IMR-90 (cell line): ENCODE data around the gene ARHGEF1. TPM values are rescaled to one million over a fixed set of nuclear protein-coding genes. Genes with fewer than 3 reads are reported as not detected.

Experiments
- ATAC-seq: fragments of 200-7000 bp; cut with Tn5 transposase; 2 replicates; pipeline ENCODE4 v1.9.1; 2020; ENCODE audit warnings: low read depth, mild to moderate bottlenecking, moderate library complexity
- BruUV-seq: library from RNA; stranded (reverse); fragments of 400-500 nt; replicated peaks from 2 replicates; lab custom pipeline; 2021; lab: Mats Ljungman, UMichigan
- CTCF ChIA-PET: fragments of 300-600 bp; formaldehyde crosslinking; extraction: SDS; loops from one replicate; lab custom pipeline; 2021; ENCODE audit warnings: antibody characterized with exemption; lab: Yijun Ruan, JAX
- POLR2A ChIA-PET: fragments of 300-600 bp; sonication (Branson Sonifier 250); formaldehyde crosslinking; loops from one replicate; lab custom pipeline; 2022; ENCODE audit warnings: antibody characterized with exemption; ENCODE audit not compliant: unreplicated experiment; lab: Charles Lee
- DNase-seq: peaks from one replicate; pipeline ENCODE4 v3.0.0; 2013
- H2AFZ ChIP-seq: replicated peaks from 2 replicates; pipeline ENCODE3; 2013; ENCODE audit warnings: low read length, mild to moderate bottlenecking; ENCODE audit not compliant: poor library complexity
- H2AK5ac ChIP-seq: 2 replicates; pipeline ENCODE4 v1.6.1; 2013; ENCODE audit warnings: low read depth, low read length, inconsistent platforms
- H2AK9ac ChIP-seq: replicated peaks from 2 replicates; pipeline ENCODE3; 2013; ENCODE audit warnings: mild to moderate bottlenecking, low read depth, low read length, moderate library complexity; ENCODE audit not compliant: poor library complexity
- H2BK120ac ChIP-seq: 2 replicates; pipeline ENCODE4 v1.6.1; 2013; ENCODE audit warnings: low read depth, low read length, inconsistent platforms
- H2BK15ac ChIP-seq: 3 replicates; pipeline ENCODE4 v1.6.1; 2013; ENCODE audit warnings: low read depth, low read length, inconsistent platforms
- H2BK20ac ChIP-seq: 2 replicates; pipeline ENCODE4 v1.6.1; 2013; ENCODE audit warnings: low read depth, mild to moderate bottlenecking, inconsistent platforms, low read length, moderate library complexity
- H2BK5ac ChIP-seq: 2 replicates; pipeline ENCODE4 v1.6.1; 2013; ENCODE audit warnings: mild to moderate bottlenecking, low read depth, low read length, inconsistent platforms; ENCODE audit not compliant: poor library complexity, severe bottlenecking
- H3K14ac ChIP-seq: replicated peaks from 2 replicates; pipeline ENCODE4 v1.6.1; 2013; ENCODE audit warnings: low read depth, low read length, inconsistent platforms
- H3K18ac ChIP-seq: 2 replicates; pipeline ENCODE4 v1.6.1; 2013; ENCODE audit warnings: low read depth, low read length, control low read depth
- H3K23ac ChIP-seq: 2 replicates; pipeline ENCODE4 v1.6.1; 2013; ENCODE audit warnings: low read depth, low read length, inconsistent platforms
- H3K27ac ChIP-seq: 2 replicates; pipeline ENCODE4 v1.5.1; 2013; ENCODE audit warnings: mild to moderate bottlenecking, control low read depth, low read length; ENCODE audit not compliant: insufficient read depth
- H3K27me3 ChIP-seq: 2 replicates; pipeline ENCODE4 v1.6.1; 2013; ENCODE audit warnings: low read length; ENCODE audit not compliant: control insufficient read depth, insufficient read depth
- H3K36me3 ChIP-seq: 2 replicates; pipeline ENCODE4 v1.6.1; 2013; ENCODE audit warnings: low read length, mixed read lengths; ENCODE audit not compliant: control insufficient read depth, insufficient read depth
- H3K4ac ChIP-seq: 2 replicates; pipeline ENCODE4 v1.6.1; 2013; ENCODE audit warnings: low read depth, low read length, inconsistent platforms
- H3K4me1 ChIP-seq: 2 replicates; pipeline ENCODE4 v1.6.1; 2013; ENCODE audit warnings: low read length, mixed read lengths; ENCODE audit not compliant: control insufficient read depth, insufficient read depth
- H3K4me2 ChIP-seq: 2 replicates; pipeline ENCODE4 v1.6.1; 2013; ENCODE audit warnings: low read depth, mild to moderate bottlenecking, control low read depth, low read length, moderate library complexity
- H3K4me3 ChIP-seq: 2 replicates; pipeline ENCODE4 v1.5.1; 2013; ENCODE audit warnings: low read depth, mild to moderate bottlenecking, control low read depth, low read length, moderate library complexity; ENCODE audit not compliant: insufficient read depth
- H3K56ac ChIP-seq: 2 replicates; pipeline ENCODE4 v1.6.1; 2013; ENCODE audit warnings: low read length, inconsistent platforms; ENCODE audit not compliant: insufficient read depth; ENCODE audit errors: extremely low read depth
- H3K79me1 ChIP-seq, 2 experiments: 2 replicates each; pipeline ENCODE4 v1.6.1; 2013; ENCODE audit warnings: low read length in 2 of 2, inconsistent platforms in 1 of 2, low read depth in 1 of 2
- H3K9ac ChIP-seq: 2 replicates; pipeline ENCODE4 v1.6.1; 2013; ENCODE audit warnings: low read depth, low read length, control low read depth
- H3K9me1 ChIP-seq: 2 replicates; pipeline ENCODE4 v1.6.1; 2013; ENCODE audit warnings: low read length, inconsistent platforms; ENCODE audit not compliant: insufficient read depth
- H3K9me3 ChIP-seq: 2 replicates; pipeline ENCODE4 v1.6.1; 2013; ENCODE audit warnings: low read length; ENCODE audit not compliant: control insufficient read depth, insufficient read depth
- H4K20me1 ChIP-seq: 2 replicates; pipeline ENCODE4 v1.6.1; 2013; ENCODE audit warnings: low read length, inconsistent platforms; ENCODE audit not compliant: insufficient read depth
- H4K5ac ChIP-seq: 2 replicates; pipeline ENCODE4 v1.6.1; 2013; ENCODE audit warnings: mild to moderate bottlenecking, low read depth, low read length, control low read depth
- H4K8ac ChIP-seq, 2 experiments: 2 replicates each; pipeline ENCODE4 v1.6.1; 2013; ENCODE audit warnings: low read depth in 2 of 2, low read length in 2 of 2, control low read depth in 1 of 2, inconsistent platforms in 1 of 2
- H4K91ac ChIP-seq: 2 replicates; pipeline ENCODE4 v1.6.1; 2013; ENCODE audit warnings: low read depth, low read length, inconsistent platforms; ENCODE audit not compliant: insufficient read depth
- CEBPB ChIP-seq: IDR thresholded peaks from 2 replicates; pipeline ENCODE4 v1.6.1; 2012; ENCODE audit warnings: low read depth, low read length, improper control_type of control experiment
- CHD1 ChIP-seq: IDR thresholded peaks from 2 replicates; pipeline ENCODE4 v1.6.1; 2012; ENCODE audit warnings: low read depth, low read length, improper control_type of control experiment
- CTCF ChIP-seq: conservative IDR thresholded peaks from 2 replicates; pipeline ENCODE4 v1.5.1; 2012; ENCODE audit warnings: mild to moderate bottlenecking, low read depth, low read length, improper control_type of control experiment
- FOS ChIP-seq: fragments of 150-350 bp; IDR thresholded peaks from 2 replicates; pipeline ENCODE4 v1.6.1; 2016; ENCODE audit warnings: low read depth, low read length
- MAFK ChIP-seq: IDR thresholded peaks from 2 replicates; pipeline ENCODE4 v1.6.1; 2012; ENCODE audit warnings: low read depth, low read length, improper control_type of control experiment
- MAZ ChIP-seq: IDR thresholded peaks from 2 replicates; pipeline ENCODE4 v1.6.1; 2012; ENCODE audit warnings: low read depth, mild to moderate bottlenecking, low read length, improper control_type of control experiment, moderate library complexity, borderline replicate concordance
- MXI1 ChIP-seq: IDR thresholded peaks from 2 replicates; pipeline ENCODE4 v1.6.1; 2012; ENCODE audit warnings: low read depth, mild to moderate bottlenecking, low read length, moderate library complexity, borderline replicate concordance
- NFE2L2 ChIP-seq: fragments of 150-350 bp; IDR thresholded peaks from 2 replicates; pipeline ENCODE4 v1.6.1; 2016; ENCODE audit warnings: low read depth, mild to moderate bottlenecking, low read length
- POLR2A ChIP-seq: IDR thresholded peaks from 2 replicates; pipeline ENCODE4 v1.6.1; 2012; ENCODE audit warnings: mild to moderate bottlenecking, low read depth, low read length
- RAD21 ChIP-seq: IDR thresholded peaks from 2 replicates; pipeline ENCODE4 v1.6.1; 2012; ENCODE audit warnings: low read length, improper control_type of control experiment
- RCOR1 ChIP-seq: IDR thresholded peaks from 2 replicates; pipeline ENCODE4 v1.6.1; 2012; ENCODE audit warnings: mild to moderate bottlenecking, low read length, improper control_type of control experiment; ENCODE audit not compliant: insufficient replicate concordance
- RFX5 ChIP-seq: IDR thresholded peaks from 2 replicates; pipeline ENCODE4 v1.8.0; 2012; ENCODE audit warnings: low read depth, mild to moderate bottlenecking, low read length, moderate library complexity
- SMC3 ChIP-seq: fragments of 150-350 bp; IDR thresholded peaks from 2 replicates; pipeline ENCODE4 v1.6.1; 2016; ENCODE audit warnings: low read depth, mild to moderate bottlenecking, antibody characterized with exemption, low read length, moderate library complexity
- WGBS, 2 experiments: methylation state at CpG; one replicate each; pipeline versions ENCODE4 v1.1.5 to v1.1.7; 2013; ENCODE audit warnings: missing lambda C conversion rate in 2 of 2; ENCODE audit not compliant: insufficient read length in 1 of 2; ENCODE audit errors: extremely low coverage in 2 of 2; 5-methylcytosine and 5-hydroxymethylcytosine counted together
- dilution Hi-C: fragments of 300-500 bp; cut with HindIII; formaldehyde crosslinking; loops from one replicate; pipeline ENCODE4 v1.14.3; 2018; ENCODE audit warnings: low sequenced_read_pairs; ENCODE audit not compliant: unreplicated experiment
- in situ Hi-C: fragments of 300-500 bp; cut with MboI; formaldehyde crosslinking; loops from 3 replicates; pipeline ENCODE4 v1.14.3; 2019; ENCODE audit warnings: low sequenced_read_pairs, inconsistent platforms, mixed read lengths
- intact Hi-C: fragments of 100-400 bp; cut with micrococcal nuclease; formaldehyde crosslinking; loops from 2 replicates; pipeline ENCODE4 v1.10.0; 2022
- polyA plus RNA-seq, 3 experiments: library from polyadenylated mRNA; depleted of rRNA; stranded (reverse); fragments of >200 nt; gene quantifications; 2 replicates each; pipeline ENCODE4 v1.2.3, GENCODE V29; 2012; ENCODE audit warnings: low replicate concordance in 1 of 3
- total RNA-seq: library from RNA; depleted of rRNA; stranded (reverse); fragments of >200 nt; gene quantifications from 2 replicates; pipeline ENCODE4 v1.2.3, GENCODE V29; 2012
- TF ChIP-seq, protein P1 (sequence below): fragments of 150-350 bp; IDR thresholded peaks from 2 replicates; pipeline ENCODE4 v1.6.1; 2016; ENCODE audit warnings: low read depth, mild to moderate bottlenecking, low read length, moderate library complexity, borderline replicate concordance
- TF ChIP-seq, protein P2 (sequence below): fragments of 150-350 bp; IDR thresholded peaks from 2 replicates; pipeline ENCODE4 v1.6.1; 2017; ENCODE audit warnings: mild to moderate bottlenecking, antibody characterized with exemption, low read length, low read depth

ARHGEF1 gene
- total and polyA plus RNA-seq, 2 of the 4 experiments (the other 2 are of a cell fraction) = 11.5 to 47.1 TPM

DNA sequence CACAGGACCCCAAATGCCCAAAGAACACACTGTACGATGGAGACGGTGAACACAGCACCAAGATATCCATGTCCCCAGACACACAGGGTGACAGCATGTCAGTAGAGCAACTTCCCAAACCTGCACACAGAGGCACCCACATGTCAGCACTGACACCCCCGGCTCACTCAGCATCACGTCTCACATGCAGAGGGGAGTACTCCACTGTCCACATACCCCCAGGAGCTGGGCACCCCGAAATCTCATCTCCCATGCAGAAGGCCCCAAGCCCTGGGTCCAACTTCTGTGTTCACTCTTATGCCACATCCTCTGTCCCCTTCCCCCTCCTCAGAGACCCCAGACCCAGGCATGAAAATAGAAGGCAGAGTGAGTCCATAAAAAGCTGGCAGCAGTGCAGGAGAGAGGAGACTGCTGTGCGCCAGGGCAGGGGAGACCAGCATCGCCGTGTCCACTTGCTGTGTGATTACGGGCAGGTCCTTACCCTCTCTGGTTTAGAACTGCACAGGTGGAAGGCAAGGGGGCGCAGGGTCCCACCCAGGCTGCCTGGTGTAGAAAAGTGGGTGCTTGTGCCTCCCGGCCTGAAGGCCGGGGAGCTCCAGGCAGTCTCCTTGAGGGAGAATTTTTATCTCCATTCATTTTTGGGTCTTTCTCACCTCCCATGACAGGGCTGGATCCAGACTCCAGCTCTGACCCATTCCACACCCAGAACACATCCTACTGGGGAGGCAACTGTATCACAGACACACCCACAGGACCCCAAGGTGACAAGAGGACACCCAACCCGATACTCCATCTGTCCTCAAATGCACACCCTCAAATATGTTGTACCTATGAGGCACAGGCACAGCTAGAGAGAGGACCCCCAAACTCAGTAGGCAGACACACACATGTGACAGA, 28.3 kb downstream of the ARHGEF1 start:
- H2AFZ ChIP-seq = no peak overlapping the region
- H3K9ac ChIP-seq = no peak overlapping the region
- H2AK5ac ChIP-seq = no peak overlapping the region
- no peak overlapping the region for H3K56ac ChIP-seq
- ATAC-seq = no peak
- ChIA-PET POLR2A (no interaction called here), CTCF (no interaction called here)
- H4K8ac ChIP-seq = no peak overlapping the region
- H2BK120ac ChIP-seq = no peak overlapping the region
- H3K36me3 ChIP-seq = peaks cover 9% of the 10 kb centered on the region
- H3K27ac ChIP-seq = no peak overlapping the region
- no peak overlapping the region for H2BK5ac ChIP-seq
- 0 out of 2 replicates have a peak, but pooled peaks cover 2% of the 10 kb centered on the region for H3K4me1 ChIP-seq
- H2AK9ac ChIP-seq = no peak overlapping the region
- peaks cover 28% of the 10 kb centered on the region for H4K20me1 ChIP-seq
- no peak overlapping the region for H4K91ac ChIP-seq
- H3K79me1 ChIP-seq = no peaks in the 10 kb centered on the region
- H3K4me3 ChIP-seq = no peak overlapping the region
- intact Hi-C loops (no loop called here), dilution Hi-C loops (no loop called here), in situ Hi-C loops (no loop called here)
- DNase-seq = no peak
- H3K4me2 ChIP-seq = no peak overlapping the region
- no peak overlapping the region for H3K14ac ChIP-seq
- no peak overlapping the region for H2BK15ac ChIP-seq
- H3K27me3 ChIP-seq = peaks cover 48% of the 10 kb centered on the region
- no peaks in the 10 kb centered on the region for H3K9me3 ChIP-seq
- 73% methylated on average over 2 of the region's 13 CpGs; no CpG with 5 or more reads in 1 of the 2 experiments for WGBS, 2 experiments
- no peaks in the 10 kb centered on the region; the same call in 1 of the 2 replicates for H3K9me1 ChIP-seq
- H3K18ac ChIP-seq = no peak overlapping the region
- no peak overlapping the region for H3K4ac ChIP-seq
- no TSS peak for BruUV-seq
- H4K5ac ChIP-seq = no peak overlapping the region
- H2BK20ac ChIP-seq = no peak overlapping the region
- H3K23ac ChIP-seq = no peak overlapping the region
- TF ChIP-seq MAZ (no peak), MXI1 (no peak), CHD1 (no peak), FOS (no peak), CEBPB (no peak), NFE2L2 (no peak), CTCF (no peak), POLR2A (no peak), MAFK (no peak), RAD21 (no peak), RCOR1 (no peak), SMC3 (no peak), RFX5 (no peak)
- TF ChIP-seq, protein P1, sequence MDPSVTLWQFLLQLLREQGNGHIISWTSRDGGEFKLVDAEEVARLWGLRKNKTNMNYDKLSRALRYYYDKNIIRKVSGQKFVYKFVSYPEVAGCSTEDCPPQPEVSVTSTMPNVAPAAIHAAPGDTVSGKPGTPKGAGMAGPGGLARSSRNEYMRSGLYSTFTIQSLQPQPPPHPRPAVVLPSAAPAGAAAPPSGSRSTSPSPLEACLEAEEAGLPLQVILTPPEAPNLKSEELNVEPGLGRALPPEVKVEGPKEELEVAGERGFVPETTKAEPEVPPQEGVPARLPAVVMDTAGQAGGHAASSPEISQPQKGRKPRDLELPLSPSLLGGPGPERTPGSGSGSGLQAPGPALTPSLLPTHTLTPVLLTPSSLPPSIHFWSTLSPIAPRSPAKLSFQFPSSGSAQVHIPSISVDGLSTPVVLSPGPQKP = no peak
- TF ChIP-seq, protein P2, sequence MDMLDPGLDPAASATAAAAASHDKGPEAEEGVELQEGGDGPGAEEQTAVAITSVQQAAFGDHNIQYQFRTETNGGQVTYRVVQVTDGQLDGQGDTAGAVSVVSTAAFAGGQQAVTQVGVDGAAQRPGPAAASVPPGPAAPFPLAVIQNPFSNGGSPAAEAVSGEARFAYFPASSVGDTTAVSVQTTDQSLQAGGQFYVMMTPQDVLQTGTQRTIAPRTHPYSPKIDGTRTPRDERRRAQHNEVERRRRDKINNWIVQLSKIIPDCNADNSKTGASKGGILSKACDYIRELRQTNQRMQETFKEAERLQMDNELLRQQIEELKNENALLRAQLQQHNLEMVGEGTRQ = no peak
